ENCODE measurements around the gene MYCT1. TPM values are rescaled to one million over a fixed set of nuclear protein-coding genes. Genes with fewer than 3 reads are reported as not detected.

MYCT1 gene
- total and polyA plus RNA-seq, 2 experiments from 2014 or later = 0.11 TPM; not detected in 1

GRCh38 chr6:152746172-152746553 is 48.5 kb downstream of the MYCT1 start:
- Histone ChIP-seq H3K27ac (peak overlapping the region; percentile 49), H3K4me3 (no peak overlapping the region), H3K9me2 (ENCODE audit: insufficient read depth) (no peaks in the 10 kb centered on the region), H3K27me3 (replicated peaks; ENCODE audit: insufficient read depth) (no peaks in the 10 kb centered on the region), H3K9ac (peak overlapping the region; percentile 27; the same call in 1 of the 2 replicates), H3K9me3 (ENCODE audit: low read depth) (no peaks in the 10 kb centered on the region), H3K36me3 (ENCODE audit: low read depth) (no peaks in the 10 kb centered on the region), H3K4me2 (ENCODE audit: unreplicated experiment) (peak overlapping the region; percentile 5), H3K79me2 (ENCODE audit: insufficient read depth) (no peaks in the 10 kb centered on the region), H3F3A (ENCODE audit: insufficient read depth) (no peaks in the 10 kb centered on the region), H4K20me1 (ENCODE audit: insufficient read depth) (no peaks in the 10 kb centered on the region), H3K4me1 (ENCODE audit: insufficient read depth) (peaks cover 8% of the 10 kb centered on the region), H2AFZ (0 out of 2 replicates have a peak overlapping the region, but pooled peaks have one; percentile 12)
- in situ Hi-C loops (cut with MboI) = no loop called here
- DNase-seq = peak; percentile 72
- TF ChIP-seq EZH2 (IDR thresholded peaks at IDR 0.05; ENCODE audit: insufficient read depth, poor library complexity, severe bottlenecking) = no peak
- no peak for TF ChIP-seq EZH2phosphoT487 (IDR thresholded peaks at IDR 0.05; ENCODE audit: insufficient read depth, low read depth)
- 5 to 14% methylated on average over 2 of the region's 2 CpGs for WGBS, 2 experiments (ENCODE audit: low coverage in 1 of 2, low lambda C conversion rate in 2 of 2, missing lambda C conversion rate in 2 of 2)

- Histone ChIP-seq H3F3A (ENCODE audit: insufficient read depth) (no peaks in the 10 kb centered on the region), H3K27ac (no peak overlapping the region), H3K9me2 (ENCODE audit: insufficient read depth) (no peaks in the 10 kb centered on the region), H3K4me3 (no peak overlapping the region), H3K79me2 (ENCODE audit: insufficient read depth) (no peaks in the 10 kb centered on the region), H3K27me3 (replicated peaks; ENCODE audit: insufficient read depth) (no peaks in the 10 kb centered on the region), H2AFZ (no peak overlapping the region), H3K4me1 (ENCODE audit: insufficient read depth) (peaks cover 8% of the 10 kb centered on the region), H3K36me3 (ENCODE audit: low read depth) (no peaks in the 10 kb centered on the region), H4K20me1 (ENCODE audit: insufficient read depth) (no peaks in the 10 kb centered on the region), H3K9ac (no peak overlapping the region), H3K4me2 (ENCODE audit: unreplicated experiment) (no peak overlapping the region), H3K9me3 (ENCODE audit: low read depth) (no peaks in the 10 kb centered on the region)
- WGBS, 2 experiments (ENCODE audit: low coverage in 1 of 2, low lambda C conversion rate in 2 of 2, missing lambda C conversion rate in 2 of 2) = 2 to 7% methylated on average over 1 of the region's 1 CpG
- peak; percentile 46 for DNase-seq
- TF ChIP-seq EZH2phosphoT487 (IDR thresholded peaks at IDR 0.05; ENCODE audit: insufficient read depth, low read depth) (no peak), EZH2 (IDR thresholded peaks at IDR 0.05; ENCODE audit: insufficient read depth, poor library complexity, severe bottlenecking) (no peak)
- in situ Hi-C loops (cut with MboI) = no loop called here
These were observed 51.1 kb downstream of the MYCT1 start for GRCh38 chr6:152748843-152749242.

GRCh38 chr6:152749336-152749735 is 51.6 kb downstream of the MYCT1 start:
- no peaks in the 10 kb centered on the region for H3K36me3 ChIP-seq (ENCODE audit: low read depth)
- no peak overlapping the region for H3K4me3 ChIP-seq
- no peak overlapping the region for H3K9ac ChIP-seq
- no peak overlapping the region for H2AFZ ChIP-seq
- in situ Hi-C loops (cut with MboI) = no loop called here
- peaks cover 8% of the 10 kb centered on the region for H3K4me1 ChIP-seq (ENCODE audit: insufficient read depth)
- H4K20me1 ChIP-seq (ENCODE audit: insufficient read depth) = no peaks in the 10 kb centered on the region
- no peaks in the 10 kb centered on the region for H3K9me3 ChIP-seq (ENCODE audit: low read depth)
- H3K79me2 ChIP-seq (ENCODE audit: insufficient read depth) = no peaks in the 10 kb centered on the region
- no peaks in the 10 kb centered on the region for H3K27me3 ChIP-seq (replicated peaks; ENCODE audit: insufficient read depth)
- no peaks in the 10 kb centered on the region for H3F3A ChIP-seq (ENCODE audit: insufficient read depth)
- TF ChIP-seq EZH2 (IDR thresholded peaks at IDR 0.05; ENCODE audit: insufficient read depth, poor library complexity, severe bottlenecking) (no peak), EZH2phosphoT487 (IDR thresholded peaks at IDR 0.05; ENCODE audit: insufficient read depth, low read depth) (no peak)
- H3K9me2 ChIP-seq (ENCODE audit: insufficient read depth) = no peaks in the 10 kb centered on the region
- DNase-seq = no peak
- no peak overlapping the region for H3K27ac ChIP-seq
- H3K4me2 ChIP-seq (ENCODE audit: unreplicated experiment) = no peak overlapping the region
- WGBS, 2 experiments (ENCODE audit: low coverage in 1 of 2, low lambda C conversion rate in 2 of 2, missing lambda C conversion rate in 2 of 2) = 0 to 8% methylated on average over 1 of the region's 1 CpG

- Histone ChIP-seq H3K36me3 (ENCODE audit: low read depth) (no peaks in the 10 kb centered on the region), H3K27me3 (replicated peaks; ENCODE audit: insufficient read depth) (no peaks in the 10 kb centered on the region), H3K4me1 (ENCODE audit: insufficient read depth) (peaks cover 4% of the 10 kb centered on the region), H3K4me2 (ENCODE audit: unreplicated experiment) (no peak within 1 kb of the TSS), H3K27ac (no peak within 1 kb of the TSS), H3K79me2 (ENCODE audit: insufficient read depth) (no peaks in the 10 kb centered on the region), H3K4me3 (no peak within 1 kb of the TSS), H3K9me3 (ENCODE audit: low read depth) (no peaks in the 10 kb centered on the region), H3K9me2 (ENCODE audit: insufficient read depth) (no peaks in the 10 kb centered on the region), H3K9ac (no peak within 1 kb of the TSS), H3F3A (ENCODE audit: insufficient read depth) (no peaks in the 10 kb centered on the region), H4K20me1 (ENCODE audit: insufficient read depth) (no peaks in the 10 kb centered on the region), H2AFZ (no peak within 1 kb of the TSS)
- WGBS, 2 experiments (ENCODE audit: low coverage in 1 of 2, low lambda C conversion rate in 2 of 2, missing lambda C conversion rate in 2 of 2) = 5 to 10% methylated on average over 5 of the region's 5 CpGs
- in situ Hi-C loops (cut with MboI) = no loop called here
- DNase-seq = peak; percentile 66
- TF ChIP-seq EZH2 (IDR thresholded peaks at IDR 0.05; ENCODE audit: insufficient read depth, poor library complexity, severe bottlenecking) (no peak), EZH2phosphoT487 (IDR thresholded peaks at IDR 0.05; ENCODE audit: insufficient read depth, low read depth) (no peak)
These were observed 53.0 kb downstream of the MYCT1 start, which contains the start of gene VIP for GRCh38 chr6:152750694-152751093. VIP (plus strand) TSS chr6:152750797; CDS start chr6:152752178, 1,381 bp downstream.

GRCh38 chr6:152765331-152765730 is 67.6 kb downstream of the MYCT1 start:
- no peak for TF ChIP-seq EZH2phosphoT487 (IDR thresholded peaks at IDR 0.05; ENCODE audit: insufficient read depth, low read depth)
- no peak for TF ChIP-seq EZH2 (IDR thresholded peaks at IDR 0.05; ENCODE audit: insufficient read depth, poor library complexity, severe bottlenecking)
- H3K27me3 ChIP-seq (replicated peaks; ENCODE audit: insufficient read depth) = no peaks in the 10 kb centered on the region
- H3K4me2 ChIP-seq (ENCODE audit: unreplicated experiment) = no peak overlapping the region

More at GRCh38 chr6:152765331-152765730, 67.6 kb downstream of the MYCT1 start:
- no peaks in the 10 kb centered on the region for H3K9me3 ChIP-seq (ENCODE audit: low read depth)
- DNase-seq = no peak
- 0 to 22% methylated on average over 2 to 3 of the region's 3 CpGs for WGBS, 2 experiments (ENCODE audit: low coverage in 1 of 2, low lambda C conversion rate in 2 of 2, missing lambda C conversion rate in 2 of 2)
- H3K4me1 ChIP-seq (ENCODE audit: insufficient read depth) = no peaks in the 10 kb centered on the region
- H2AFZ ChIP-seq = no peak overlapping the region
- H3F3A ChIP-seq (ENCODE audit: insufficient read depth) = no peaks in the 10 kb centered on the region
- H3K36me3 ChIP-seq (ENCODE audit: low read depth) = no peaks in the 10 kb centered on the region
- H3K79me2 ChIP-seq (ENCODE audit: insufficient read depth) = no peaks in the 10 kb centered on the region
- H3K27ac ChIP-seq = no peak overlapping the region
- no peaks in the 10 kb centered on the region for H4K20me1 ChIP-seq (ENCODE audit: insufficient read depth)
- in situ Hi-C loops (cut with MboI) = no loop called here
- H3K9me2 ChIP-seq (ENCODE audit: insufficient read depth) = no peaks in the 10 kb centered on the region
- no peak overlapping the region for H3K9ac ChIP-seq
- no peak overlapping the region for H3K4me3 ChIP-seq

Measured in GM23248 (cell line).